ENCODE results near the gene RRAGC.
"Not testable (repeated sequence)": the region's sequence is repeated elsewhere in the genome, so short reads cannot be mapped to it uniquely, and the experiment has no call there.

GRCh38 chr1:38836316-38836715 is 23.3 kb downstream of the RRAGC start:
- not testable (repeated sequence) for TF ChIP-seq CTCF (IDR thresholded peaks at IDR 0.05 in 8 of 11, conservative IDR thresholded peaks at IDR 0.05 in 3 of 11); POLR2A (IDR thresholded peaks at IDR 0.05); POLR2AphosphoS5 (IDR thresholded peaks at IDR 0.05)
